ENCODE data around the gene TEAD2.

DNA sequence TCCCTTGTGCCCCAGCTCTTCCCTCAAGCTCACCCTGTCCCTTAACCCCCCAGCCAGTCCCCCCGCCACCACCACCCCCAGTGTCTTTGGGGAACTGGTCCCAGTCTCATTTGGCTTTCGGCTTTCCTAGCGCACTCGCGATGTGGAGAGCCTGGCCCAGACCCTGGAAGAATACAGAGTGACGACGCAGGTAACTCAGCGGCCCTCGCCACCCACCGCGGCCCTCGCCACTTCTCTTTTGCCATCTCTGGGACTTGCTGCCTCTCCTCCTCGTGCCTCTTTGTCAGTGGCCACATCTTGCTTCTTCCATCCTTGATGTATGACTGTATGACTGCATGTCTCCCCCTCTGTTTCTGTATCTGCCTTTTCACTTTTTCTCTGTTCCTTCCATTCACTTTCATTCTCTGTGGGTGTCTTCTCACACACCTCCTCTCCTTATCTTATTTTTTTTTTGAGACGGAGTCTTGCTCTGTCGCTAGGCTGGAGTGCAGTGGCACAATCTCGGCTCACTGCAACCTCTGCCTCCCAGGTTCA lies 45.3 kb upstream of the TEAD2 start:
- TF ChIP-seq CSRNP3 (CRISPR knock-in tag; IDR thresholded peaks at IDR 0.05) (no peak), TOX (CRISPR knock-in tag; IDR thresholded peaks at IDR 0.05; ENCODE audit: borderline replicate concordance) (no peak), ZC3H10 (CRISPR knock-in tag; IDR thresholded peaks at IDR 0.05) (no peak), OSR1 (CRISPR knock-in tag; IDR thresholded peaks at IDR 0.05) (no peak), ZFP3 (CRISPR knock-in tag; IDR thresholded peaks at IDR 0.05) (no peak), PATZ1 (CRISPR knock-in tag; IDR thresholded peaks at IDR 0.05; ENCODE audit: borderline replicate concordance) (no peak)
